Activated gamma-delta T cell (primary cell): ENCODE measurements around the gene WDR11.
"Not testable (repeated sequence)": the region's sequence is repeated elsewhere in the genome, so short reads cannot be mapped to it uniquely, and the experiment has no call there.

ENCODE experiments used
- DNase-seq: peaks from one replicate; lab custom pipeline; 2025; lab: John Stamatoyannopoulos, UW

The WDR11 gene

GRCh38 chr10:120841522-120842189 lies 9.5 kb upstream of the WDR11 start:
- DNase-seq: no peak

GRCh38 chr10:120854388-120854787 lies 3.2 kb downstream of the WDR11 start:
- no peak for DNase-seq

- no peak for DNase-seq
Measured at GRCh38 chr10:120861178-120861855, 10.2 kb downstream of the WDR11 start.

GRCh38 chr10:120873741-120874140 lies 22.6 kb downstream of the WDR11 start:
- no peak for DNase-seq

- DNase-seq: no peak
Measured at GRCh38 chr10:120883071-120883470, 31.9 kb downstream of the WDR11 start.

GRCh38 chr10:120887482-120887881 lies 36.3 kb downstream of the WDR11 start:
- no peak for DNase-seq

- no peak for DNase-seq
Measured at GRCh38 chr10:120891365-120891764, 40.2 kb downstream of the WDR11 start.

GRCh38 chr10:120894556-120894955 lies 43.4 kb downstream of the WDR11 start:
- DNase-seq: no peak

GRCh38 chr10:120897343-120897742 lies 46.2 kb downstream of the WDR11 start:
- DNase-seq: no peak

GRCh38 chr10:120905268-120905667 lies 54.1 kb downstream of the WDR11 start:
- DNase-seq: no peak

GRCh38 chr10:120917521-120918250 lies 66.5 kb downstream of the WDR11 start:
- DNase-seq: no peak

- DNase-seq: not testable (repeated sequence)
Measured at GRCh38 chr10:120923886-120924285, 72.7 kb downstream of the WDR11 start.

GRCh38 chr10:120926611-120927010 lies 75.4 kb downstream of the WDR11 start:
- DNase-seq: no peak

GRCh38 chr10:120927352-120927751 lies 76.2 kb downstream of the WDR11 start:
- no peak for DNase-seq

- no peak for DNase-seq
Measured at GRCh38 chr10:120929166-120929565, 78.0 kb downstream of the WDR11 start.

GRCh38 chr10:120931423-120931822 lies 80.3 kb downstream of the WDR11 start:
- no peak for DNase-seq

GRCh38 chr10:120931999-120932398 lies 80.8 kb downstream of the WDR11 start:
- no peak for DNase-seq

- no peak for DNase-seq
Measured at GRCh38 chr10:120938822-120939221, 87.7 kb downstream of the WDR11 start.

GRCh38 chr10:120940299-120940900 lies 89.2 kb downstream of the WDR11 start:
- DNase-seq: no peak

- no peak for DNase-seq
Measured at GRCh38 chr10:120941501-120941900, 90.3 kb downstream of the WDR11 start.

GRCh38 chr10:120942806-120943413 lies 91.7 kb downstream of the WDR11 start:
- peak; percentile 29 for DNase-seq

GRCh38 chr10:120943542-120943941 lies 92.4 kb downstream of the WDR11 start:
- no peak for DNase-seq
